Ishikawa (cell line): ENCODE results near the gene HLA-G.

Experiments used
- MAX ChIP-seq: IDR thresholded peaks from 2 replicates; pipeline ENCODE4 v1.6.1; 2012
- NFIC ChIP-seq: IDR thresholded peaks from 2 replicates; pipeline ENCODE4 v1.6.1; 2012
- REST ChIP-seq: IDR thresholded peaks from 2 replicates; pipeline ENCODE4 v1.6.1; 2012; ENCODE audit warnings: low read depth, mild to moderate bottlenecking
- TAF1 ChIP-seq: IDR thresholded peaks from 2 replicates; pipeline ENCODE4 v1.6.1; 2012; ENCODE audit warnings: low read depth, mild to moderate bottlenecking
- USF1 ChIP-seq: IDR thresholded peaks from 2 replicates; pipeline ENCODE4 v1.6.1; 2012

GRCh38 chr6:29811377-29811776 is 16.2 kb upstream of the HLA-G start:
- TF ChIP-seq TAF1 (no peak), MAX (no peak), USF1 (no peak), NFIC (no peak), REST (no peak)
